Kidney epithelial cell (primary cell): ENCODE measurements around the gene KATNA1. TPM values are rescaled to one million over a fixed set of nuclear protein-coding genes. Genes with fewer than 3 reads are reported as not detected.
A peak's percentile ranks its signal among the peaks of the same experiment; 100 is the strongest.

Source experiments
- DNase-seq: peaks from one replicate; pipeline ENCODE4 v3.0.0-alpha.2; 2010; ENCODE audit warnings: low read depth
- H3K27me3 ChIP-seq: 2 replicates; pipeline ENCODE4 v1.6.0; 2011; ENCODE audit warnings: low read length; ENCODE audit not compliant: control insufficient read depth, insufficient read depth
- H3K36me3 ChIP-seq: 2 replicates; pipeline ENCODE4 v1.5.1; 2011; ENCODE audit warnings: low read length; ENCODE audit not compliant: control insufficient read depth, insufficient read depth
- H3K4me3 ChIP-seq: 2 replicates; pipeline ENCODE4 v1.5.1; 2011; ENCODE audit warnings: low read depth, mild to moderate bottlenecking, control low read depth, low read length
- CTCF ChIP-seq: IDR thresholded peaks from 2 replicates; pipeline ENCODE4 v1.5.1; 2011; ENCODE audit warnings: mild to moderate bottlenecking, moderate library complexity, low read length, control low read depth, inconsistent platforms; ENCODE audit not compliant: insufficient read depth, poor library complexity, severe bottlenecking
- total RNA-seq: library from RNA; depleted of rRNA; stranded (reverse); fragments of >200 nt; gene quantifications from 2 replicates; pipeline ENCODE4 v1.2.3, GENCODE V29; 2015

KATNA1 gene
- total RNA-seq, 1 donor from 2014 or later = 16.7 TPM

GRCh38 chr6:149657441-149657840 lies 8.9 kb upstream of the KATNA1 start:
- no peak for TF ChIP-seq CTCF
- no peaks in the 10 kb centered on the region for H3K36me3 ChIP-seq
- no peak for DNase-seq

DNA sequence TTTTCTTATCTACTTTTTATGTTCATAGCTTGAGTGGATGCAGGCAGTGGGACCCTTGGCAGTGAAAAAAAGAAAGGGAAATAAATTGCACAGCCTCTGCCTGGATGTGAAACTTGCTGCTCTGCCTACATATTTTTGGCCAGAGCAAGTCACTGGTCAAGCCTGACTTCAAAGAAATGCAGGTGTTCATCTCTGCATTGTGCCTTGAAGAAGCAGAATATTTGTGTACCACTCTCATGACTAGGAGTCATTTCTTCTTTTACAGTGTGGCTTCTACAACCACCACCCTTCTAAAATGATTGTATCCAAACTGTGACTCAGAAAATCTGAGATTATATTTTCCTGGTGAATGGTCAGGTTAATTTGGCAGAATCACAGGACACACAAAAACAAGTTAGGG lies 2.5 kb upstream of the KATNA1 start:
- H3K27me3 ChIP-seq = no peaks in the 10 kb centered on the region
- H3K4me3 ChIP-seq = no peak overlapping the region
- no peak for DNase-seq
- no peak for TF ChIP-seq CTCF
- H3K36me3 ChIP-seq = no peaks in the 10 kb centered on the region

More at GRCh38 chr6:149657441-149657840, 8.9 kb upstream of the KATNA1 start:
- Histone ChIP-seq H3K27me3 (no peaks in the 10 kb centered on the region), H3K4me3 (no peak overlapping the region)

GRCh38 chr6:149646599-149646998 lies 1.9 kb downstream of the KATNA1 start:
- peak overlapping the region; percentile 86 for H3K4me3 ChIP-seq
- H3K36me3 ChIP-seq = no peaks in the 10 kb centered on the region
- no peak for TF ChIP-seq CTCF
- no peak for DNase-seq
- H3K27me3 ChIP-seq = no peaks in the 10 kb centered on the region

DNA sequence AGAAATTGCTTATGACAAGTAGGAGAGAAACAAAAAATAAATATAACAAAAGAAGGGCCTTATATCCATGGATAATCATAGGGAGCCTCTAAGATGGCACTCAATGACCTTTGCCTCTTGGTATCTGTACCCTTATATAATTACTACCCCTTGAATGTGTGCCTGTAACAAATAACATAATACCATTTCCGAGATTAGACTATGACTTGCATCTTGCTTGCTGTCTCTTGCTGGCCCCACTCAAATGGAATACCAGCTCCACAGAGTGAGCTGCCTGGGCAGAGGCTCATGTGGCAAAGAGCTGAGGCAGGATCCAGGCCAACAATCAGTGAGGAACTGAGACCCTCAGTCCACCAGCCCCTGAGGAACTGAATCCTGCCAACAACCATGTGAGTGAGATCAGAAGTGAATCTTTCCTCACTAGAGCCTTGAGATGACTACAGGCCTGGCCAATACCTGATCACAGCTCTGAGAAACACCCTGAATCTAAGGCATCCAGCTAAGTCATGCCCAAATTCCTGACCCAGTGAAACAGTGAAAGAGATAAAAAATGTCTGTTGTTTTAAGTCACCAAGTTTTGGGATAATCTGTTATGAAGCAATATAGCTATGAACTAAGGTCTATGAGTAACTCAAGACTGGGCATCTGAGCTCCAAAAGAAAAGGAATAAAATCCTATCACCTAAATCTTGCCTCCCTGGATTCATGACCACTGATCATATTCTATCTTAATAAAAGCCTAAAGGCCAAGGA lies 5.5 kb downstream of the KATNA1 start:
- Histone ChIP-seq H3K4me3 (no peak overlapping the region), H3K27me3 (no peaks in the 10 kb centered on the region), H3K36me3 (peaks cover 1% of the 10 kb centered on the region)
- TF ChIP-seq CTCF = no peak
- DNase-seq = no peak

GRCh38 chr6:149636124-149636523 lies 12.4 kb downstream of the KATNA1 start:
- H3K27me3 ChIP-seq = no peaks in the 10 kb centered on the region
- H3K36me3 ChIP-seq = peaks cover 1% of the 10 kb centered on the region
- no peak for TF ChIP-seq CTCF
- DNase-seq = no peak
- H3K4me3 ChIP-seq = no peak overlapping the region

DNA sequence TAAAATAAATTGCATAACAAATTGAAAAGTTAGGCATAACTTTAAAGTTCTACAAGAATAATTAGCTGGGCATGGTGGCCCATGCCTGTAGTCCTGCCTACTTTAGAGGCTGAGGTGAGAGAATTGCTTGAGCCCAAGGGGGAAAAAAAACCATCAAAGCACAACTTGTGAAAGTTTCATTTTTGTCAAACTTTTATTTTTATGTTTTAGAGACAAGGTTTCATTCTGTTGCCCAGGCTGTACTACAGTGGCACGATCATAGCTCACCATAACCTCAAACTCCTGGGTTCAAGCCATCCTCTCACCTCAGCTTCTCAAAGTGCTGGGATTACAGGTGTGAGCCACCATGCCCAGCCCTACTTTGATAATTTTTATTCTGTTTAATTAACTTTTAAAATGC lies 14.2 kb downstream of the KATNA1 start:
- Histone ChIP-seq H3K36me3 (peaks cover 1% of the 10 kb centered on the region), H3K4me3 (no peak overlapping the region), H3K27me3 (no peaks in the 10 kb centered on the region)
- DNase-seq = no peak
- no peak for TF ChIP-seq CTCF
